WTC11 (cell line): ENCODE data around the gene EFNA5. TPM values are rescaled to one million over a fixed set of nuclear protein-coding genes. Genes with fewer than 3 reads are reported as not detected.

Source experiments
- ATAC-seq: fragments of 200-7000 bp; cut with Tn5 transposase; 2 replicates; pipeline ENCODE4 v1.10.0; 2021; ENCODE audit warnings: mild to moderate bottlenecking, moderate library complexity
- CTCF ChIA-PET: fragments of 300-600 bp; sonication (Branson Sonifier 250); formaldehyde crosslinking; loops from one replicate; lab custom pipeline; 2021; ENCODE audit warnings: antibody characterized with exemption; lab: Charles Lee
- POLR2A ChIA-PET: fragments of 350-600 bp; sonication (Branson Sonifier 250); formaldehyde crosslinking; loops from one replicate; lab custom pipeline; 2021; ENCODE audit warnings: antibody characterized with exemption; lab: Charles Lee
- DNase-seq: peaks from one replicate; pipeline ENCODE4 v3.0.0; 2021; ENCODE audit warnings: low spot score
- H3K27ac Mint-ChIP-seq: 2 replicates; pipeline ENCODE4 v1.8.0; 2021; ENCODE audit warnings: mixed read lengths
- H3K27me3 Mint-ChIP-seq: 2 replicates; pipeline ENCODE4 v1.8.0; 2021; ENCODE audit warnings: low read depth, mild to moderate bottlenecking, moderate library complexity, mixed read lengths
- H3K36me3 Mint-ChIP-seq: 2 replicates; pipeline ENCODE4 v1.8.0; 2021; ENCODE audit warnings: mixed read lengths
- H3K4me1 Mint-ChIP-seq: 2 replicates; pipeline ENCODE4 v1.8.0; 2022; ENCODE audit warnings: mixed read lengths
- H3K4me3 Mint-ChIP-seq: 2 replicates; pipeline ENCODE4 v1.8.0; 2021; ENCODE audit warnings: mild to moderate bottlenecking, moderate library complexity, mixed read lengths
- H3K9me3 Mint-ChIP-seq: 2 replicates; pipeline ENCODE4 v1.8.0; 2021; ENCODE audit warnings: mixed read lengths
- ARID4B ChIP-seq: sonication (generic); formaldehyde crosslinking; IDR thresholded peaks from 2 replicates; pipeline ENCODE4 v1.8.0; 2023; ENCODE audit warnings: missing genetic modification reagents, mild to moderate bottlenecking, borderline replicate concordance
- CTCF ChIP-seq: fragments of 200-600 bp; IDR thresholded peaks from 2 replicates; pipeline ENCODE4 v1.8.0; 2022; ENCODE audit warnings: antibody characterized with exemption
- E2F5 ChIP-seq: sonication (generic); formaldehyde crosslinking; IDR thresholded peaks from 2 replicates; pipeline ENCODE4 v1.8.1; 2022; ENCODE audit warnings: mild to moderate bottlenecking, moderate library complexity, missing genetic modification reagents
- FOXK1 ChIP-seq: sonication (generic); formaldehyde crosslinking; IDR thresholded peaks from 2 replicates; pipeline ENCODE4 v1.8.0; 2022; ENCODE audit warnings: mild to moderate bottlenecking, moderate library complexity, missing genetic modification reagents
- IRF1 ChIP-seq: sonication (generic); formaldehyde crosslinking; IDR thresholded peaks from 2 replicates; pipeline ENCODE4 v1.8.0; 2023; ENCODE audit warnings: missing genetic modification reagents
- JUN ChIP-seq: sonication (generic); formaldehyde crosslinking; IDR thresholded peaks from 2 replicates; pipeline ENCODE4 v1.8.0; 2023; ENCODE audit warnings: mild to moderate bottlenecking, missing genetic modification reagents
- NR3C1 ChIP-seq: sonication (generic); formaldehyde crosslinking; conservative IDR thresholded peaks from 2 replicates; pipeline ENCODE4 v1.8.1; 2023; ENCODE audit warnings: low read depth, mild to moderate bottlenecking, missing genetic modification reagents
- OVOL2 ChIP-seq: fragments of 250-450 bp; sonication (Bioruptor Pico); IDR thresholded peaks from 2 replicates; pipeline ENCODE4 v1.9.0; 2021; ENCODE audit warnings: mild to moderate bottlenecking, borderline replicate concordance
- PRDM15 ChIP-seq: sonication (generic); formaldehyde crosslinking; IDR thresholded peaks from 2 replicates; pipeline ENCODE4 v1.8.0; 2022; ENCODE audit warnings: missing genetic modification reagents
- PRRX2 ChIP-seq: fragments of 250-450 bp; sonication (Bioruptor Pico); IDR thresholded peaks from 2 replicates; pipeline ENCODE4 v1.8.0; 2021; ENCODE audit warnings: mild to moderate bottlenecking
- RORB ChIP-seq: fragments of 250-450 bp; sonication (Bioruptor Pico); IDR thresholded peaks from 2 replicates; pipeline ENCODE4 v1.9.0; 2021; ENCODE audit warnings: mild to moderate bottlenecking
- SOX15 ChIP-seq: fragments of 250-450 bp; sonication (Bioruptor Pico); IDR thresholded peaks from 2 replicates; pipeline ENCODE4 v1.9.0; 2021; ENCODE audit warnings: mild to moderate bottlenecking
- TCF7 ChIP-seq: sonication (generic); formaldehyde crosslinking; IDR thresholded peaks from 2 replicates; pipeline ENCODE4 v1.8.0; 2022; ENCODE audit warnings: mild to moderate bottlenecking, low read depth, missing genetic modification reagents, moderate library complexity
- ZNF219 ChIP-seq: sonication (generic); formaldehyde crosslinking; IDR thresholded peaks from 2 replicates; pipeline ENCODE4 v1.8.0; 2023; ENCODE audit warnings: missing genetic modification reagents, mild to moderate bottlenecking, borderline replicate concordance
- ZNF416 ChIP-seq: fragments of 250-450 bp; sonication (Bioruptor Pico); IDR thresholded peaks from 2 replicates; pipeline ENCODE4 v1.9.0; 2021; ENCODE audit warnings: mild to moderate bottlenecking, inconsistent platforms
- ZNF512 ChIP-seq: sonication (generic); formaldehyde crosslinking; IDR thresholded peaks from 2 replicates; pipeline ENCODE4 v1.8.1; 2022; ENCODE audit warnings: missing genetic modification reagents, borderline replicate concordance
- ZNF671 ChIP-seq: fragments of 250-450 bp; sonication (Bioruptor Pico); IDR thresholded peaks from 2 replicates; pipeline ENCODE4 v1.8.0; 2021; ENCODE audit warnings: mild to moderate bottlenecking
- total RNA-seq: library from RNA; stranded (reverse); gene quantifications from 3 replicates; pipeline ENCODE4 v1.2.3, GENCODE V29; 2021

EFNA5 gene
- total RNA-seq, 1 experiment from 2014 or later: 17.4 TPM

DNA sequence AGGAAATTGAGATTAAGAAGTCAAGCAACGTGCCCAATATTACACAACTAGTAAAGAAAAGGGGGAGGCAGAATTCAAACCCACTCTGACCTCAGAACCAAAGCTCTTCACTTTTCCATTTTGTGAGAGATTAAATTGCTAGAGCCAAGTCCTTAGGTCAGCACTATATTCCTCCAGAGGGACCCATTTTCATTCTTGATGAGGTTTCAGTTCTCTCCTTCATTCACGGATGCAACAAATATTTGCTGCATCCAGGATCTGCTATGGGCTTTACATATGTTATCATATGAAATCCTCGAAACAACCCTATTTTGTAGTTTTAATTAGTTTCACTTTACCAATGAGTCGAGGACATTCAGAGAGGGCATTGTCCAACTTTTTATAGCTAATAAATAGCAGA, 239.2 kb downstream of the EFNA5 start (continued):
- TF ChIP-seq JUN (CRISPR knock-in tag) (no peak), E2F5 (CRISPR knock-in tag) (no peak), ZNF416 (CRISPR knock-in tag) (no peak)

GRCh38 chr5:107430071-107430625, 240.6 kb downstream of the EFNA5 start:
- Mint-ChIP-seq H3K27me3 (peaks cover 2% of the 10 kb centered on the region; the same call in 1 of the 2 replicates), H3K9me3 (peaks cover 3% of the 10 kb centered on the region; the same call in 1 of the 2 replicates), H3K4me3 (no peak overlapping the region), H3K36me3 (no peaks in the 10 kb centered on the region), H3K4me1 (no peaks in the 10 kb centered on the region), H3K27ac (no peak overlapping the region)
- no peak for DNase-seq
- CTCF ChIA-PET: interaction anchor here (0.7 kb wide), 1 partner anchor 74 kb away, joined by 3 read pairs; no protein-coding TSS in a partner anchor
- POLR2A ChIA-PET: no interaction called here
- TF ChIP-seq ZNF512 (no peak), CTCF (no peak), OVOL2 (CRISPR knock-in tag) (no peak), PRRX2 (CRISPR knock-in tag) (no peak), ZNF671 (CRISPR knock-in tag) (no peak), SOX15 (no peak), ZNF219 (CRISPR knock-in tag) (no peak), FOXK1 (no peak), TCF7 (CRISPR knock-in tag) (no peak), NR3C1 (no peak), ARID4B (CRISPR knock-in tag) (no peak), IRF1 (CRISPR knock-in tag) (no peak), PRDM15 (CRISPR knock-in tag) (no peak), RORB (CRISPR knock-in tag) (no peak)
- ATAC-seq: no peak
